OCI-LY7 (cell line): ENCODE measurements around the gene HOXA7. TPM values are rescaled to one million over a fixed set of nuclear protein-coding genes. Genes with fewer than 3 reads are reported as not detected.

ENCODE experiments used
- BruUV-seq: library from RNA; stranded (reverse); fragments of 400-500 nt; replicated peaks from 2 replicates; lab custom pipeline; 2021; lab: Mats Ljungman, UMichigan
- CTCF ChIA-PET: fragments of 300-600 bp; sonication (Branson Sonifier 250); formaldehyde crosslinking; loops from one replicate; lab custom pipeline; 2022; ENCODE audit warnings: antibody characterized with exemption; ENCODE audit not compliant: unreplicated experiment; lab: Charles Lee
- POLR2A ChIA-PET: fragments of 300-600 bp; sonication (Branson Sonifier 250); formaldehyde crosslinking; loops from one replicate; lab custom pipeline; 2022; ENCODE audit warnings: antibody characterized with exemption; lab: Charles Lee
- DNase-seq: peaks from one replicate; pipeline ENCODE4 v3.0.0-alpha.2; 2015; ENCODE audit warnings: low spot score
- H2AFZ ChIP-seq: fragments of 200-600 bp; sonication (generic), shearing (Covaris generic); 2 replicates; pipeline ENCODE4 v1.6.1; 2014; ENCODE audit warnings: mild to moderate bottlenecking, antibody characterized with exemption, low read length, moderate library complexity
- H3K27ac ChIP-seq: fragments of 200-600 bp; sonication (generic); 2 replicates; pipeline ENCODE4 v1.5.1; 2014; ENCODE audit warnings: mixed run types, low read depth, mild to moderate bottlenecking, moderate library complexity, low read length, inconsistent platforms; ENCODE audit not compliant: poor library complexity, severe bottlenecking
- H3K36me3 ChIP-seq: fragments of 200-600 bp; sonication (generic); 2 replicates; pipeline ENCODE4 v1.6.1; 2014; ENCODE audit warnings: mild to moderate bottlenecking, antibody characterized with exemption, low read length, moderate library complexity, mixed read lengths; ENCODE audit not compliant: insufficient read depth
- H3K4me1 ChIP-seq: fragments of 200-600 bp; sonication (generic); 2 replicates; pipeline ENCODE4 v1.5.1; 2014; ENCODE audit warnings: mild to moderate bottlenecking, low read length; ENCODE audit not compliant: insufficient read depth, poor library complexity, severe bottlenecking
- H3K4me2 ChIP-seq: fragments of 200-600 bp; sonication (generic); 2 replicates; pipeline ENCODE4 v1.6.1; 2014; ENCODE audit warnings: mild to moderate bottlenecking, low read length
- H3K4me3 ChIP-seq: fragments of 200-600 bp; sonication (generic); 2 replicates; pipeline ENCODE4 v1.5.1; 2014; ENCODE audit warnings: mild to moderate bottlenecking, low read depth, low read length; ENCODE audit not compliant: poor library complexity, severe bottlenecking
- H3K79me2 ChIP-seq: fragments of 200-600 bp; sonication (generic); 2 replicates; pipeline ENCODE4 v1.6.1; 2016; ENCODE audit warnings: low read depth, mild to moderate bottlenecking, low read length, moderate library complexity, mixed read lengths; ENCODE audit not compliant: insufficient read depth
- H3K9me2 ChIP-seq: fragments of 200-600 bp; sonication (generic); 2 replicates; pipeline ENCODE4 v1.6.1; 2016; ENCODE audit warnings: mild to moderate bottlenecking, low read length, mixed read lengths; ENCODE audit not compliant: insufficient read depth
- H3K9me3 ChIP-seq: fragments of 200-600 bp; sonication (generic); 2 replicates; pipeline ENCODE4 v1.6.1; 2014; ENCODE audit warnings: mild to moderate bottlenecking, mixed run types, low read length, mixed read lengths
- H4K20me1 ChIP-seq: fragments of 200-600 bp; sonication (generic); 2 replicates; pipeline ENCODE4 v1.6.1; 2014; ENCODE audit warnings: mild to moderate bottlenecking, antibody characterized with exemption, low read length, moderate library complexity, mixed read lengths; ENCODE audit not compliant: insufficient read depth
- EZH2phosphoT487 ChIP-seq: fragments of 200-600 bp; sonication (generic); IDR thresholded peaks from 2 replicates; pipeline ENCODE4 v1.6.1; 2018; ENCODE audit warnings: low read depth, borderline replicate concordance, mild to moderate bottlenecking, mixed run types, antibody characterized with exemption, low read length, moderate library complexity, mixed read lengths
- intact Hi-C: fragments of 100-400 bp; cut with micrococcal nuclease; formaldehyde crosslinking; loops from one replicate; pipeline ENCODE4 v1.10.0; 2022; ENCODE audit not compliant: unreplicated experiment
- total RNA-seq, 2 experiments: library from RNA; depleted of rRNA in 1 of 2; stranded (reverse); fragments of >200 nt in 1 of 2; shearing (Covaris generic) in 1 of 2; gene quantifications; 2 replicates each; pipeline ENCODE4 v1.2.3, GENCODE V29; 2014 to 2022
- TF ChIP-seq, protein P1 (sequence below): fragments of 200-600 bp; sonication (generic); conservative IDR thresholded peaks from 2 replicates; pipeline ENCODE4 v1.5.1; 2014; ENCODE audit warnings: mild to moderate bottlenecking, antibody characterized with exemption, low read length, moderate library complexity, mixed read lengths

The HOXA7 gene
- total RNA-seq, 2 experiments from 2014 or later, result 1.2 to 6.0 TPM

DNA sequence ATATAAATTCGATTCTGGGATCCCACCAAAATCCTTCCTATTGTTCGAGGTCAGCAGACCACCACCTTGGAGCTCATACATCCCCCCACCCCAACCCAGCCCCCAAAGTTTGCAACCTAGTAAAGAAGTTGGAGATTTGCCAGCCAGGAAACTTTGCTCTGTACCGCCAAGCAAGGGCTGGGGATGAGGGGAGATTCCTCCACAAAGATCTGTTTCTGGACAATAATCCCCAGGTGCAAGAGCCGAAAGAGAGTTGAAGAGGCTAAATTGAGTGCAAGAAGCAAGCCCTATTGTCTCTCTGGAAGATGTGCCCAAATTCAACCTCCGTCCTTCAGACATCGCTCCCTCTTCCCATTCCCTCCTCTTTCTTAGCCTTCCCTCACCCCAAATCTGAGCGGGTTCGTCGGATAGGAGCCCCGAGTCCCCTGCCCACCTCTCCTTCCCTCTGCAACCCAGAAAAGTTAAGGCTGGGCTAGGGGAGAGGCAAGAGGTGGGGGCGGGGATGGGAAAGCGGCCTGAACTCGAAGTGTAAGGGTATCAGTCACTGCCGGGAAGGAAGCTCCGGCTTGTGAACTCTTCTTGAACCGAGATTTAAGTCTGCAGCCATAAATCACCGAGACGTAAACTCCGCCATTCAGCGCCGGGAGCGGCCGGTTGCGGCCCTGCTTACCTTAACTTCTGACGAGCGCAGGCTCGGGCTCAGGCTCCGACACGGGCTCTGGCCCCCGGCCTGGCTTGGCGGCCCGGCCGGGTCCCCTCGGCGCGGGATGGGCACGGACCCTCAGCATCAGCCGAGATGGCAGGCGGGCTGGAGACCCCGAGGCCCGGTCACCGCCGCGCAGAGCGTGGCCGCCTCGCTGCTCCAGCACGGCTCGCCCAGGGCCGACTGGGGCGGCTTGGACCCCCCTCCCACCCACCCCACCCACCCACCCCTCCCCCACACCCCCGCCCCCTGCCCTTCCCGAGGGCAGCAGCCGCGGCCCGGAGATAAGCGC is 43.2 kb downstream of the HOXA7 start:
- Histone ChIP-seq H2AFZ (no peak overlapping the region), H3K79me2 (no peaks in the 10 kb centered on the region), H3K36me3 (no peaks in the 10 kb centered on the region), H3K4me3 (no peak overlapping the region), H3K9me2 (no peaks in the 10 kb centered on the region), H4K20me1 (no peaks in the 10 kb centered on the region), H3K9me3 (no peaks in the 10 kb centered on the region), H3K4me1 (no peaks in the 10 kb centered on the region), H3K27ac (no peak overlapping the region), H3K4me2 (no peak overlapping the region)
- no peak for TF ChIP-seq EZH2phosphoT487
- TF ChIP-seq, protein P1, sequence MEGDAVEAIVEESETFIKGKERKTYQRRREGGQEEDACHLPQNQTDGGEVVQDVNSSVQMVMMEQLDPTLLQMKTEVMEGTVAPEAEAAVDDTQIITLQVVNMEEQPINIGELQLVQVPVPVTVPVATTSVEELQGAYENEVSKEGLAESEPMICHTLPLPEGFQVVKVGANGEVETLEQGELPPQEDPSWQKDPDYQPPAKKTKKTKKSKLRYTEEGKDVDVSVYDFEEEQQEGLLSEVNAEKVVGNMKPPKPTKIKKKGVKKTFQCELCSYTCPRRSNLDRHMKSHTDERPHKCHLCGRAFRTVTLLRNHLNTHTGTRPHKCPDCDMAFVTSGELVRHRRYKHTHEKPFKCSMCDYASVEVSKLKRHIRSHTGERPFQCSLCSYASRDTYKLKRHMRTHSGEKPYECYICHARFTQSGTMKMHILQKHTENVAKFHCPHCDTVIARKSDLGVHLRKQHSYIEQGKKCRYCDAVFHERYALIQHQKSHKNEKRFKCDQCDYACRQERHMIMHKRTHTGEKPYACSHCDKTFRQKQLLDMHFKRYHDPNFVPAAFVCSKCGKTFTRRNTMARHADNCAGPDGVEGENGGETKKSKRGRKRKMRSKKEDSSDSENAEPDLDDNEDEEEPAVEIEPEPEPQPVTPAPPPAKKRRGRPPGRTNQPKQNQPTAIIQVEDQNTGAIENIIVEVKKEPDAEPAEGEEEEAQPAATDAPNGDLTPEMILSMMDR, result no peak
- no TSS peak for BruUV-seq
- intact Hi-C loops, result no loop called here
- DNase-seq, result no peak
- POLR2A ChIA-PET, result interaction anchor here (0.5 kb wide), 1 partner anchor 40 kb away, joined by 5 read pairs; no protein-coding TSS in a partner anchor
- CTCF ChIA-PET, result no interaction called here

DNA sequence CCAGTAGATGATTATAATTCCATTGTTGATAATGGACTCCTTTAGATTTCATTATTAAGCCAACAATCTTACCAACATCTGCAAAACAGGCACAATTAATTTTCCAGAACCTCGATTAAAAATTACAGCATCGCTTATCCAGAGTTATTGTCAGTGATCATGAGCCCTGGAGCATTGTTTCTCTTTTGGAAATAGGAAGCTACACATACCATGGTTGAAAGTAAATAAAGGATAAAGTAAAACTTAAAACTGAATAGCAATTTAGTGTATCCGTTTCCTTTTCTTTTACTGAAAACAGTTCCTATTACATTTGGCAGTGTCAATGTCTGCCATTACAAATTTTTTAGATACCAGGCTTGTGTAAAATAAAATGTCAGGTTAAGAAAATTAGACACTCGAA is 44.1 kb downstream of the HOXA7 start:
- Histone ChIP-seq H3K4me1 (no peaks in the 10 kb centered on the region), H3K9me2 (no peaks in the 10 kb centered on the region), H3K4me3 (no peak overlapping the region), H4K20me1 (no peaks in the 10 kb centered on the region), H3K79me2 (no peaks in the 10 kb centered on the region), H2AFZ (no peak overlapping the region), H3K36me3 (no peaks in the 10 kb centered on the region), H3K9me3 (no peaks in the 10 kb centered on the region), H3K4me2 (no peak overlapping the region), H3K27ac (no peak overlapping the region)
- TF ChIP-seq, protein P1, result no peak
- TF ChIP-seq EZH2phosphoT487, result no peak
- ChIA-PET CTCF (no interaction called here), POLR2A (interaction anchor here (0.5 kb wide), 1 partner anchor 39 kb away, joined by 5 read pairs; no protein-coding TSS in a partner anchor)
- intact Hi-C loops, result no loop called here
- no TSS peak for BruUV-seq
- DNase-seq, result no peak
